Measurements from ENCODE around the gene DGCR2. TPM values are rescaled to one million over a fixed set of nuclear protein-coding genes. Genes with fewer than 3 reads are reported as not detected.
A peak's percentile ranks its signal among the peaks of the same experiment; 100 is the strongest.

The DGCR2 gene
- 41.1 and 47.3 TPM in 2 replicates for total RNA-seq (2021)
- Bru-seq, nascent RNA, result percentile 77 among the genes with signal in this experiment
- percentile 77 among the genes with signal in this experiment for BruChase-seq, experiment 1, labeled RNA remaining after a 2-hour chase
- percentile 86 among the genes with signal in this experiment for BruChase-seq, experiment 2, labeled RNA remaining after a 6-hour chase
- long read RNA-seq, full-length matches to known transcripts, result 89 of 155 reads
- long read RNA-seq, partial matches to known transcripts, result 12 of 155 reads
- long read RNA-seq, other reads (novel, unspliced or antisense), result 54 of 155 reads

- H3K27ac ChIP-seq (ENCODE audit: low read depth, low read length, poor library complexity, severe bottlenecking), result peak within 1 kb of the TSS; percentile 95
- peaks cover 13% of the 10 kb centered on the region for H3K4me1 ChIP-seq (ENCODE audit: insufficient read depth, low read length, poor library complexity, severe bottlenecking)
- H3K27me3 ChIP-seq (replicated peaks; ENCODE audit: insufficient read depth, low read depth, low read length, poor library complexity), result no peaks in the 10 kb centered on the region
- peak; percentile 97 for DNase-seq (ENCODE audit: low spot score)
- CTCF ChIA-PET, result no interaction called here
- intact Hi-C loops (cut with micrococcal nuclease; ENCODE audit: unreplicated experiment), result no loop called here
- POLR2A ChIA-PET (ENCODE audit: low non-redundant PET), result no interaction called here
- no peaks in the 10 kb centered on the region for H3K9me3 ChIP-seq (ENCODE audit: low read depth, low read length, poor library complexity, severe bottlenecking)
- peak within 1 kb of the TSS; percentile 99 for H3K4me3 ChIP-seq (ENCODE audit: low read depth, low read length, poor library complexity, severe bottlenecking)
- TF ChIP-seq CTCF (conservative IDR thresholded peaks at IDR 0.05; ENCODE audit: low read depth, low read length) (no peak), EZH2 (IDR thresholded peaks at IDR 0.05; ENCODE audit: borderline replicate concordance, low read depth, low read length, poor library complexity, severe bottlenecking) (no peak)
- BruUV-seq (replicated peaks), result no TSS peak
- peaks cover 2% of the 10 kb centered on the region for H3K36me3 ChIP-seq (ENCODE audit: insufficient read depth, low read length, poor library complexity, severe bottlenecking)
Measured at GRCh38 chr22:19122143-19122751, at the start of gene DGCR2. Gene DGCR2, minus strand, starts transcription at chr22:19122412. Its CDS starts 206 bp downstream, at chr22:19122206.

GRCh38 chr22:19169947-19170318, 47.7 kb upstream of the DGCR2 start:
- intact Hi-C loops (cut with micrococcal nuclease; ENCODE audit: unreplicated experiment), result no loop called here
- Histone ChIP-seq H3K27me3 (replicated peaks; ENCODE audit: insufficient read depth, low read depth, low read length, poor library complexity) (peaks cover 34% of the 10 kb centered on the region), H3K36me3 (ENCODE audit: insufficient read depth, low read length, poor library complexity, severe bottlenecking) (no peaks in the 10 kb centered on the region), H3K4me3 (ENCODE audit: low read depth, low read length, poor library complexity, severe bottlenecking) (peak overlapping the region; percentile 34), H3K9me3 (ENCODE audit: low read depth, low read length, poor library complexity, severe bottlenecking) (no peaks in the 10 kb centered on the region), H3K27ac (ENCODE audit: low read depth, low read length, poor library complexity, severe bottlenecking) (no peak overlapping the region), H3K4me1 (ENCODE audit: insufficient read depth, low read length, poor library complexity, severe bottlenecking) (peaks cover 23% of the 10 kb centered on the region)
- BruUV-seq (replicated peaks), result no TSS peak
- ChIA-PET POLR2A (ENCODE audit: low non-redundant PET) (interaction anchor here (0.6 kb wide), 1 partner anchor 19 kb away, joined by 3 read pairs; no protein-coding TSS in a partner anchor), CTCF (interaction anchor here (0.6 kb wide), 1 partner anchor 25 kb away, joined by 3 read pairs; no protein-coding TSS in a partner anchor)
- DNase-seq (ENCODE audit: low spot score), result no peak
- TF ChIP-seq EZH2 (IDR thresholded peaks at IDR 0.05; ENCODE audit: borderline replicate concordance, low read depth, low read length, poor library complexity, severe bottlenecking), result no peak
- no peak for TF ChIP-seq CTCF (conservative IDR thresholded peaks at IDR 0.05; ENCODE audit: low read depth, low read length)

GRCh38 chr22:19169002-19169946, 47.1 kb upstream of the DGCR2 start:
- DNase-seq (ENCODE audit: low spot score), result no peak
- H3K4me3 ChIP-seq (ENCODE audit: low read depth, low read length, poor library complexity, severe bottlenecking), result peak overlapping the region; percentile 34
- ChIA-PET CTCF (interaction anchor here (0.6 kb wide), 1 partner anchor 24 kb away, joined by 3 read pairs; no protein-coding TSS in a partner anchor), POLR2A (ENCODE audit: low non-redundant PET) (interaction anchor here (0.6 kb wide), 2 partner anchors 20 to 454 kb away, joined by 3 to 4 read pairs; no protein-coding TSS in a partner anchor)
- no peaks in the 10 kb centered on the region for H3K36me3 ChIP-seq (ENCODE audit: insufficient read depth, low read length, poor library complexity, severe bottlenecking)
- peaks cover 34% of the 10 kb centered on the region for H3K27me3 ChIP-seq (replicated peaks; ENCODE audit: insufficient read depth, low read depth, low read length, poor library complexity)
- TF ChIP-seq CTCF (conservative IDR thresholded peaks at IDR 0.05; ENCODE audit: low read depth, low read length) (no peak), EZH2 (IDR thresholded peaks at IDR 0.05; ENCODE audit: borderline replicate concordance, low read depth, low read length, poor library complexity, severe bottlenecking) (peak; percentile 84)
- peaks cover 17% of the 10 kb centered on the region for H3K4me1 ChIP-seq (ENCODE audit: insufficient read depth, low read length, poor library complexity, severe bottlenecking)
- BruUV-seq (replicated peaks), result no TSS peak
- intact Hi-C loops (cut with micrococcal nuclease; ENCODE audit: unreplicated experiment), result no loop called here
- no peak overlapping the region for H3K27ac ChIP-seq (ENCODE audit: low read depth, low read length, poor library complexity, severe bottlenecking)
- no peaks in the 10 kb centered on the region for H3K9me3 ChIP-seq (ENCODE audit: low read depth, low read length, poor library complexity, severe bottlenecking)
